Daoy (cell line): ENCODE data around the gene ZNF622. TPM values are rescaled to one million over a fixed set of nuclear protein-coding genes. Genes with fewer than 3 reads are reported as not detected.
"Not testable (repeated sequence)": the region's sequence is repeated elsewhere in the genome, so short reads cannot be mapped to it uniquely, and the experiment has no call there.

Experiments
- DNase-seq: peaks from one replicate; pipeline ENCODE4 v3.0.0-alpha.2; 2015; ENCODE audit warnings: low read depth
- total RNA-seq: library from RNA; depleted of rRNA; stranded (reverse); fragments of >200 nt; shearing (Covaris generic); gene quantifications from 2 replicates; pipeline ENCODE4 v1.2.3, GENCODE V29; 2014

Gene ZNF622
- total RNA-seq, 1 experiment from 2014 or later, result 72.1 TPM

DNA sequence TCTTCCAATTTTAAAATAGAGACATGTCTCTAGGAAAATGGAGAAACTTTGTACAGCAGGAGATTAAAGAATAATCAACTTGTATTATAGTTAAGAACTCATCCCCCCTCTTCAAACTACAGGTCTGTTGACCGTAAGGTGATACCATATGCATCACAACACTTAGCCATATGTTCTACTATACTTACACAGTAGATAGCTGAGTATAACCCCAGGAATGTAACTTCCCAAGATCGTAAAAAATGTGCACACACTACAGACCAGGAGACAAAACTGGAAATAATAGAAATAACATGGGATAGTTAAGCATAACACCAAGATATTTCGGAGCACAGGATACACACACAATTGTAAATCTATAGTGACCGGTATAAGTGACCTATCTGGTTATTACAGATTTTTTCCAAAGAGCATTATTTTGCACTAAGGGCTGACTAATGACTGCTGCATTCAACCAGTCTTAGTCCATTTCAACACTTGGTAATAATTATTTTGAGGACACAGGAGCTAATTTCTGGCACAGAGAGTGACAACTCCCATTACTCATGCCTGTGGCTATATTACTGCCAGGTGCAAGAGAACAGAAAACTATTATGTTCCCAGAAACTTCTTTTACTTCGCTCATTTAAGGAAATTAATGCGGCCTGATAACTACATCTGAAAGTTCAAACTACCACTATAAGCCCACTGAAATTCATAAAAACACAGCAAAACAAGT, 15.4 kb upstream of the ZNF622 start:
- DNase-seq, result no peak

DNA sequence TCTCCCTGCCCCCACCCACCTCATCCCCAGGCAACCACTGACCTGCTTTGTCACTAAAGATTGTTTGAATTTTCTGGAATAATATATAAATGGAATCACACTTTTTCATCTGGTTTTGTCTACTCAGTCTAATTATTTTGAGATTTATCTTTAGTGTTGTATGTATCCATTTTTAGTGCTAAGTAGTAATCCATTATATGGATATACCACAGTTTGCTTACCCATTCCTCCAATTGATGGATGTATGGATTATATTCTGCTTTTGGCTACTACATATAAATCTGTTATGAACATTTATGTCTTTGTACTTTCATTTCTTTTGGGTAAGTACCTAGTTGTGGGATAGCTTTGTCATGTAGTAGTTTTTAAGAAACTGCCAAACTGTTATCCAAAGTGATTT, 14.5 kb upstream of the ZNF622 start:
- no peak for DNase-seq

DNA sequence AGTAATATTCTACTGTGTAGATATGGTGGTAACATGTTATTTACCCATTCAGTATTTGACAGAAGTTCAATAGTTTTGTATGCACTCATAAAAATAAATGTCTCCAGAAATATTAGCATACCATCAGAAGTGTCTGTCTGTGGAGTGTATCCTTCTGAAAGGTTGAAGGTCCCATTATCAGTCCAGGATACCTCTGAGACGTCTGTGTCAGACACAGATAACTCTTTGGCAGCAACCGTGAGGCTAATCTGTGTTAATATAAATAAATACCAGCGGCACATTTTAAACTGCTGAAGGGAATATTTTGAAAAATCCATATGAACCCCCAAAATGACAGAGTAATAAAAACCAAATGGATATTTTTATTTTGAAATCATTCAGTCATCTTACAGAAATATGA, 11.9 kb upstream of the ZNF622 start:
- DNase-seq, result no peak

DNA sequence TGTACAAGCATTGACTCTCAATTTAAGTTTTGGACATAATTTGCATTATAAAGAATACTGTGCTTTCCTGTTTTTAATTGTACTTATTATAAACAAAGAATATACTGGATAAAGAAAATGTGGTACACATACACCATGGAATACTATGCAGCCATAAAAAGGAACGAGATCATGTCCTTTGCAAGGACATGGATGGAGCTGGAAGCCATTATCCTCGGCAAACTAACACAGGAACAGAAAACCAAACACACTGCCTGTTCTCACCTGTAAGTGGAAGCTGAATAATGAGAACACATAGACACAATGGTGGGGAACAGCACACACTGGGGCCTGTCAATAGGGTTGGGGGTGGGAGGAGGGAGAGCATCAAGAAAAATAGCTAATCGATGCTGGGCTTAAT, 10.8 kb upstream of the ZNF622 start:
- DNase-seq, result not testable (repeated sequence)

DNA sequence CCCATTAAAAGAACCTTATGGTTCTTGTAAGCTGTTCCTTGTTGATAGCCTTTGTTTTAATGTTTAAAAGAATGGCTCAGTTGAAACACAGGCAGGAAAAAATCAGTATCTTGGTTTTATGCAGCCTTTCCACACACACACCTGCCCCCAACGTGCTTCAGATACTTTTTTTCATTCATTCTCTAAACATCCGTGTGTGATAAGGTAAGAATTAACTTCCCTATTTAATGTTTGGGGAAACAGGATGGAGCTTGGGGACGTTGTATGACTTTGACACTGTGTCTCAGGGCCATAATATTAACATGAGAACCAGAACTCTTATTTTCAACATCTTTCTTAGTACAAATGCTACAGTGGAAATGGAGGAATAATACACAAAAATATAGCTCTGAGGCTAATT, 5.8 kb upstream of the ZNF622 start:
- no peak for DNase-seq

DNA sequence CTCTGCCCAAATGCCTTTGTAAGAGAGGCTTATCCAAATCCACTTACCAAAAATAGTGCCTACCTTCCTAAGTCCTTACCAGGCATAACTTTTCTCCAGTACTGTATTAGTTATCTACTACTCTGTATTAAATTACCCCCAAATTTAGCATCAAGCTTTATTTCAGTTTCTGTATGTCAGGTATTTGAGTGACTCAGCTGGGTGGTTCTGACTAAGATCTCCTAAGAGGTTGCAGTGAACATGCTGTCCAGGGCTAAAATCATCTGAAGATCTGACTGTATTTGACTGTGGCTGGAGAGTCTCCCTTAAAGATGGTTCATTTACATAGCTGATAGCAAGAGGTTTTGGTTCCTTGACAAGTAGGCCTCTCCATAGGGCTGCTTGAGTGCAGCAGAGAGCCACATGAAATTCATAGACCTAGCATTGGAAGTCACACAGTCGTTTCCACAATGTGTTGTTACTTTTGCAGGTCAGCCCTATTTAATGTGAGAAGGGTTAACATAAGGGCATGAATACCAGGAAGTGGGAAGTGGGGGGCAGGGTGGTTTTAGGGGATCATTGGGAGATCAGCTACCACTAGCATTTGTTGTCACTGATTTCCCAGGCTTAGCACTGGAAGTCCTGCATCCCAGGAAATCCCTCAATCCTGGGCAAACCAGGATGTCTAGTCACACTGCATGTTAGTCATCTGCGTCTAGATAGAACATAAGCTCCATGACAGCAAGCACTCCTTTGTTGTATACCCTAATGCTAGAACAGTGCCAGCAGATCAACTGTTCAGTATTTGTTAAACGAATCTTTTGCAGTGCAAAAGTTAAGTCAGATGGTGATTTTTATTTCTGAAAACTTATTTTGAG, 2.0 kb upstream of the ZNF622 start:
- DNase-seq, result peak; percentile 50

DNA sequence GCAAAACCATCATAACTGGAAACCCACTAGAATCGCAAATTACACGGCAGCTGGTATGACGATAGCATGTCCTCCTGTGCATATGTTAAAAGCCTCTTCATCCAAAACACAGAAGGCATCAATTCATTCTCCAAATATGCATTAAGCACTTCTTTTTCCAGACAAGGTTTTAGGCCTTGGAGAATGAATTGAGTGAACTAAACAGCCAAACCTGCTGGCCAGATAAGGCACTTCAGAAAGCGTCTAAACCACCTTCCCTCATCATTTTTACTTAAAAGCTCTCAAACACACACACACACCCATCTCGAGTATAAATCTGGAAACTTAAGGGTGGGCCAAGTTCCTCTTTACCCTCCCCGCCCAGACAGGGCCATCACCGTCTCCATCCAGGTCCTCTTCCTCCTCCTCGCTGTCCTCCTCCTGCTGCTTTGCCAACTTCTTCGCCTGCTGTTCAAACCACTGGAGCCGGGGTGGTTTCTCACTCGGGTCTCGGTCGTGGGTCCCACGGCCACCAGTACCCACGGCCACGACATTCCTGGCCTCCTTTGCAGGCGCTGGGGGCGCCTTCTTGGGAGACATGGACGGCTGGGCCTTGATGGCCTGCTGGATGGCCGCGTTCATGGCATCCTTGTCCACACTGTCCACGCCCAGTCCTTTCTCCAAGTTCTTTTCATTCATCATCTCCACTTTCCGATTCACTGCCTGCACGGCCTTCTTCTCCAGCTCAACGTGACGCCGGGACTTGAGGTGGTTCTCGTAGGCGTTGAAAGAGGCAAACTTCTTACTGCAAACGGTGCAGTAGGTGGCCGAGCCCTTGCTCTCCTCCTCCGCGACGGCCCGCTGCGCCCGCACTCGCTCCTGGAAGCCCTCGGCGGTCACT, 696 bp downstream of the ZNF622 start:
- DNase-seq, result no peak

DNA sequence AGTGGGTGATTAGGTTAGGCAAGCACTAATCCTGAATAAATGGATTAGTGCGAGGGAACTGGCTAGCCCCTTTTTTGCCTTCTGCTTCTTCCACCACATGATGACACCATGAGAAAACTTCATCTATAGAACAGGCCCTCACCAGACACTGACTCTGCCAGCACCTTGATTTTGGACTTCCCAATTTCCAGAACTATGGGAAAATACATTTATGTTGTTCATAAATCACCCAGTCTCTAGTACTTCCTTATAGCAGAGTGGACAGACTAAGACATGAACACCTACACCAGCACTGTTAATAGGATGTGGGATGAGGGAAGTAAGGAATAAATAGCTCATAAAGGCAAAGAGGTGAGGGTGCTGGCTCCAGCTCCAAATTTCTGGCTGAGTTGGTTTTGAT, 1.4 kb downstream of the ZNF622 start:
- DNase-seq, result no peak

DNA sequence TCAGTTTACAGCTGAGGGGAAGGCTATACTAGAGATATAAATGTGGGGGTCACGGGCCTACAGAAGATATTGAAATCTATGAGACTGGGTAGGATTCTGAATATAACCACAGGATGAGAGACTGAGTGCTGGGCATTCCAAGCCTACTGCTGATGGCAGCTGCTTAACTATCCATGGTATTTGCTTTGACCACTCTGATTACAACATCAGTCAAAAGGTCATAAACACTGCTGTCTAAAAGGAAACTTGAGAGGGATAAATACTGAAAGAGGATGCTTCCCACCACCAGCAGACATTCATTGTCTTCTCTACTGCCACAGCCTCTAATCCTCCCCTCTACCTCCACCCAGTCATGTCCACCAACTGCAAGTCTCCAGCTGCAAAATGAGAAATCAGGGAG, 3.8 kb downstream of the ZNF622 start:
- DNase-seq, result no peak

DNA sequence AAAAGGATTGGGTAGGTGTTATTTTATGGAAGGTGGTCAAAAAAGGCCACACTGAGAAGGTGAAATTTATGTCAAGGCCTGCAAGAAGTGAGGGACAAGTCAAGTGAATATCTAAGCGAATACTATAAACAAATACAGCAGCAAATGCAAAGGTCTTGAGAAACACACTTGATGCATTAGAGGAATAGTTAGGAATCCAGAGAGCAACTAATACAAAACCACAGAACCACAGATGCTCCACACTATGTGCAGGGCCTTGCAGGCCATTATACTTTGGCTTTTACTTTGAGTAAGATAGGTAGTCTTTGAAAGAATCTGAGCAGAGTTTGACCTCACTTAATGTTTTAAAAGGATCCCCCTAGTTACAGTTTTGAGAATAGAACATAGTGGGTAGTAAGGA, 4.6 kb downstream of the ZNF622 start:
- DNase-seq, result no peak

DNA sequence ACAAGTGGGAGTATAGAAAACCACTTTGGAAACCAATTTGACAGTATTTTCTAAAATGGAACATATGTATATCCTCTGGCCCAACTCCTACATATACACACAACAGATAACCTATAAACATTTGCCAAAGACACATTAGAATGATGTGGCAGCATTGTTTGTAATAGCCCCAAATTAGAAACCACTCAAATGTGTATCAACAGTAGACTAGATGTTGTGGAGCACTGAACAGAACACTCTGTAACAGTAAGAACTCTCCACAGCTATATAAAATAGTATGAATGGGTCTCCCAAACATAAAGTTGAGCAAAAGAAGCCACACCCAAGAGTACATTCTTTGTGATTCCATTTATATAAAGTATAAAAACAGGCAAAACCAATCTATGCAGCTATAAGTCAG, 6.1 kb downstream of the ZNF622 start:
- DNase-seq, result no peak

DNA sequence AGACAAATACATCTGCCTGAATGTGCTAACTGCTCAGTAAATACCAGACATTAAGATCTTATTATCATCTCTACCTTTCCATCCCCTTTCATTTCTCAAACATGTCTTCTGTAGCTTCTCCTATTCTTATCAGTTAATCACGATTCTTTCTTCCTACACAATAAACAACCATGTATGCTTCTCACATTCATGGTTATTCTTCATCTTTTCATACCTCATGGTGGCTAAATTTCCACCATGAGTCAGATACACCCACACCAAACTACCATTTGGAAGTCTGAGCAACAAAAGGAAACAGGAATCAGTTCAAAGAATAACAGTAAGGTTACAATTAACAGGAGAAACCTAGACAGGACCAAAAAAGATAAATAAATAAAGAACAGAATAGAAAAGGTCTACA, 7.7 kb downstream of the ZNF622 start:
- DNase-seq, result no peak

DNA sequence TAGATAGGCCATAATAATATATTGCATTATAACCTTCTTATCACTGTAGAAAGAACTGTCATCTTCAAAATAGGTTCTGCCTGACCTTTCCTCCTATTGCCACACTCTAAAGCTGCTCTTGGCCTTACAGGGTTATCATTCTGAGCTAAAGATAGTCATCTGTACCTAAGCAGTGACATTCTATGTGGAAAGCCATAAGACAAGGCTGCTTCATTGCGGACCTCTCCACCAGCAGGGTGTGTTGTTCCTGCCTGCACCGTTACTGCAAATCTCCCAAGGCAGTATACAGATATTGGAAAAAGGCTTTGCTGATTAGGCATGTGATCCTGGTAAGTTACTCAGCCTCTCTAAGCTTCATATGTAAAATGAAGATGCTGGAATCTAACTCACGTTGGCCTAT, 8.1 kb downstream of the ZNF622 start:
- DNase-seq, result no peak

DNA sequence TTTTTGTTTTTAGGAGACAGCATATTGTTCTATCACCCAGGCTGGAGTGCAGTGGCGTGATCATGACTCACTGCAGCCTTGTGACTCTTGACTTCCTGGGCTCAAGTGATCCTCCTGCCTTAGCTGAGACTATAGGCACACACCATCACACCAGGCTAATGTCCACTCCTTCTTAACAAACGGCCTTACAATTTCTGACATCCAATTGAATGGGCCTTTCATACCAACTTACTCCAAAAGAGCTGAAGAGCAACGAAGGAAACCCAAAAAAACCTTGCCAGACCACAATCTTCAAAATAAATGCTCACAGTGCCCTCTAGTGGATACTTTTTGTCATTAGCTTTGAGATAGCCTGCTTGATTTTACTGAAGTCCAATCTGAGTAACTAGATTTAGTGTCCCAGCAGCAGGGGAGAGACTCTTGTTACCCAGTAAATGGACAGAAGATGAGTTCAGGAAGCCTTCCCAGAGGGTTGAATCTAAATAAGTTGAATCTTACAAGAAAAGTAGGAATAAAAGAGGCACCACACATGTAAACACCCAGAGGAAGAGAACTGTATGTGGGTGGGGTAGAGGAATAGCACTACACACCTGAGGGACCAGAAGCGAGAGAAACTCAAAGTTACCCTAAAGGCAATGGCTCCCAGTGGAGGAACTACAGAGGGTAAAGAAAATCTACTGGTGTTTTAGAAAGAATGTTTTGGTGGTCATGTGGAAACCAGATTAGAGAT, 9.3 kb downstream of the ZNF622 start:
- peak; percentile 62 for DNase-seq

DNA sequence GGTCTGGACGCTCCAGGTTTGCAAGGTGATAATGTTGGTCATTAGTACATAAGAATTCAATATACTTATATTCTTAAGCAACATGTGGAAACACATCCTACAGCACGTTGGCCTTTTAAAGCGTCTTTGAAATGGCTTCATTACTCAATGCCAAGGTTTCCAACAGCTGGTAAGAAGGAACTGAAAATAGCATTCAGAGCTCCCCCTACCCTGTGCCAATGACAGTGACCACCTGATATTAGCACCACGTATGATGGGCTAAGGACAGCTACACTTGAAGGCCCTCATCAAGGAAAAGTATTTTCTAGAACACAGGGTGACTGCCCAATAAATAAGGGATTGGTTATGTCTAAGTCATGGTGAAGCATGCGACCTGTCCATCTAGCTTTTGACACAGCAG, 9.9 kb downstream of the ZNF622 start:
- DNase-seq, result no peak

DNA sequence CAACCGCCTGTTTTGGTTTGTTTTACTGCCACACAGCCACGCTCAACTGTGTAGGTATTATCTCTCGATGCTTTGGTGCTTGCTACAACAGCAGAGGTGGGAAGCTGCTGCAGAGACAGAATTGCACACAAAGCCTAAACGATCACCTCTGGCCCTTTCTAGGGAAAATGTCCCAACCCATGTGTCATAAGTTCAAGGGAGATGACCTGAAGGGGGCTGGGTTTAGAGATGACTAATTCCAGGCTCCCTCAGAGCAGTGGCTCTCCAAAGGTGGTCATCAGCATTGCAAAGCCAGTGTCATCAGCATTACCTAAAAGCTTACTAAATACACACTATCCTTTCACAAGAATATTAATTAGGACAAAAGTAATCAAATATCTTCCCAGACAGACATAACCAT, 10.9 kb downstream of the ZNF622 start:
- no peak for DNase-seq

DNA sequence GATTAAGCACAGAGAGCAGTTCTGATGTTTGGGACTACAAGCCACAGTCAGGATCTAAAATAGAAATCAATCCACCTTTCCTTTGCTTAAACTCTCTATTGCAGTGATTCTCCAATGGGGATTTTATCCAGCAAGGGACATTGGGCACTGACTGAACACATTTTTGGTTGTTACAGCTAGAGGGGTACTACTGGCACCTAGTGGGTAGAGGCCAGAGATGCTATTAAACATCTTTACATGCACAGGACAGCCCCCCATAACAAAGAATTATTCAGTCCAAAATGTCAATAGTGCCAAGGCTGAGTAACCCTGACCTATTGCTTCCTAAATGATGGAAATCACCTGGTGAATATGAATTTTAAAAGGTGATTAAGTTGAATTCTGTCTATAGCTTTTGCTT, 12.0 kb downstream of the ZNF622 start:
- DNase-seq, result no peak

DNA sequence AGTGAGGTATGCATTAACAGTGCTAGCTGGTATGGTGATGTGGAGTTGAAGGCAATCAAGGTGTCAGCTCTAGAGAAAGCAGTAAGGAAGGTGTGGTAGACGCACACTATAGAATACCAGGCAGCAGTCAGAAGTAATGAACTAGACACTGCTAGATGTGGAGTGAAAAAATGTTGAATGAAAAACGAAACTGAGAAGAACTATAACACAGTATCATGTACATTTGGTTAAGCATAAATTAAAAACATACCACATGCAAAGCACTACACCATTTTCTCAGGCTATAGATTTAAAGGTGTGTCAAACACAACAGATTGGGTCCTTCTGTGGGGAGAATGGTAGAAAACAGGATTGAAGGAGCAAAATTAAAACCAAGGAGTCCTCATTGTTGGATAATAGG, 15.4 kb downstream of the ZNF622 start:
- DNase-seq, result no peak

DNA sequence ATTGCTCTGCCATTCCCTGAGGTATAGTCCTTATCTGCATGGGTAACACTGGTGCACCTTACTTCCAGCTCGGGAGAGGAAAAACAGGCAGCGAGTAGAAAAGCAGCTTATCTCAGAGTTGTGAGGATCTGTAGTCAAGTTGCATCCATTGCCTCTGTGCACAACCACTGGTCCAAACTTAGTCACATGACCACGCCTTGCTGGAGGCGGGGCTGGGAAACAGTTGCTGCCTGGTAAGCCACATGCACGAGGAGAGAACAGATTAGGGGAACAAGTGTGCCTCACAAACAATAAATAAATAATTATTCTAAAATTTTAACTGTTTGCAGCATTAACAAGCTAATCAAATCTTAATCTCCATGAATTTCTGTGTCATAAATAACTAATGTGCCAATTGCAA, 18.6 kb downstream of the ZNF622 start:
- DNase-seq, result no peak

DNA sequence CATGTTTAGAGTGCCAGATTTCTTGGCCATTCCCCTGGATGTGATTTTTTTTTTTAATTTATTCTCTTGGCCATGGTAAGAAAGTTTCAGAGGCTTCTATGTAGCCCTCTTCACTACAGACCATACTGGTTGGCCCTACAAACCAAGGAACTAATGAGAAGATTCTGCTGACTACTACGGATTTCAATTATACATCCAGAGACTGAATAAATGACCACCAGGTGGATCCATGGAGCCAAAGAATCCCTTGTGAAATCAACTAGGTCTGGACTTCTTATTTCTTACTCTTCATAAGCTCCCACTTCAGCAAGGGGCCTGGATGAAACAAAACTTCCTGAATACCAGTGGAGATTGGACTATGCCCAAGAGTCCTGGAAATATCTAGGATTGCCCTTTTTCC, 27.6 kb downstream of the ZNF622 start:
- DNase-seq, result no peak

DNA sequence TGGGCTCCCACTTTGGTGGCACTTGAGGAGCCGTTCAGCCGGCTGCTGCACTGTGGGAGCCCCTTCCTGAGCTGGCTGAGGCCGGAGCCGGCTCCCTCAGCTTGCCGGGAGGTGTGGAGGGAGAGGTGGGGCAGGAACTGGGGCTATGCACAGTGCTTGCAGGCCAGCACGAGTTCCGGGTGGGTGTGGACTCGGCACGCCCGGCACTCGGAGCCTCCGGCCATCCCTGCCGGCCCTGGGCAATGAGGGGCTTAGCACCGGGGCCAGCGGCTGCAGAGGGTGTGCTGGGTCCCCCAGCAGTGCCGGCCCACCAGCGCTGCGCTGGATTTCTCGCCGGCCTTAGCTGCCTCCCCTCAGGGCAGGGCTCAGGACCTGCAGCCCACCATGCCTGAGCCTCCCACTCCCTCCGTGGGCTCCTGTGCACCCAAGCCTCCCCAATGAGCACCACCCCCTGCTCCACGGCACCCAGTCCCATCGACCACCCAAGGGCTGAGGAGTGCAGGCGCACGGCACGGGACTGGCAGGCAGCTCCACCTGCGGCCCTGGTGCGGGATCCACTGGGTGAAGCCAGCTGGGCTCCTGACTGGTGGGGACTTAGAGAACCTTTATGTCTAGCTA, 29.4 kb downstream of the ZNF622 start:
- not testable (repeated sequence) for DNase-seq
